GM12878 (cell line): Measurements from ENCODE around the gene FLACC1. TPM values are rescaled to one million over a fixed set of nuclear protein-coding genes. Genes with fewer than 3 reads are reported as not detected.

ENCODE experiments used
- ATAC-seq: fragments of 200-7000 bp; cut with Tn5 transposase; 3 replicates; pipeline ENCODE4 v1.9.1; 2020; ENCODE audit warnings: mild to moderate bottlenecking, moderate library complexity
- BruUV-seq: library from RNA; stranded (reverse); fragments of 400-500 nt; replicated peaks from 2 replicates; lab custom pipeline; 2021; lab: Mats Ljungman, UMichigan
- CTCF ChIA-PET: fragments of 300-600 bp; sonication (Branson Sonifier 250); formaldehyde crosslinking; extraction: SDS; loops from one replicate; lab custom pipeline; 2021; ENCODE audit warnings: inconsistent platforms; lab: Yijun Ruan, JAX
- POLR2A ChIA-PET: fragments of 350-600 bp; formaldehyde crosslinking; extraction: SDS; loops from one replicate; lab custom pipeline; 2021; ENCODE audit warnings: inconsistent platforms; lab: Charles Lee
- RAD21 ChIA-PET: fragments of 300-600 bp; sonication (Branson Sonifier 250); formaldehyde crosslinking; loops from one replicate; lab custom pipeline; 2023; ENCODE audit warnings: antibody characterized with exemption; ENCODE audit not compliant: unreplicated experiment; lab: Charles Lee
- SMC1A ChIA-PET: fragments of 300-600 bp; sonication (Branson Sonifier 250); formaldehyde crosslinking; loops from one replicate; lab custom pipeline; 2023; ENCODE audit not compliant: unreplicated experiment, uncharacterized antibody; lab: Charles Lee
- DNase-seq: peaks from one replicate; pipeline ENCODE4 v3.0.0-alpha.2; 2011; ENCODE audit warnings: low read depth, low spot score
- FAIRE-seq: peaks from 3 replicates; lab custom pipeline; 2011; peaks lifted over from hg19 to GRCh38; lab: Jason Lieb, UNC
- H2AFZ ChIP-seq: 2 replicates; pipeline ENCODE4 v1.6.0; 2011; ENCODE audit warnings: low read depth, low read length, control low read depth; ENCODE audit not compliant: control insufficient read depth
- H3K27ac ChIP-seq: 2 replicates; pipeline ENCODE4 v1.5.1; 2011; ENCODE audit warnings: control low read depth; ENCODE audit not compliant: control insufficient read depth, insufficient read depth
- H3K27me3 ChIP-seq, 2 experiments: replicated peaks in 1 of 2; 2 replicates each; pipeline versions ENCODE4 v1.6.0 to v1.6.1; 2011; ENCODE audit warnings: low read length in 1 of 2; ENCODE audit not compliant: control insufficient read depth in 2 of 2, insufficient read depth in 2 of 2
- H3K36me3 ChIP-seq, 2 experiments: 2 replicates each; pipeline ENCODE4 v1.5.1; 2011; ENCODE audit warnings: low read length in 1 of 2; ENCODE audit not compliant: control insufficient read depth in 2 of 2, insufficient read depth in 2 of 2
- H3K4me1 ChIP-seq: 2 replicates; pipeline ENCODE4 v1.6.1; 2011; ENCODE audit warnings: mild to moderate bottlenecking, low read length, moderate library complexity, mixed read lengths; ENCODE audit not compliant: control insufficient read depth, insufficient read depth
- H3K4me2 ChIP-seq: 2 replicates; pipeline ENCODE4 v1.6.0; 2011; ENCODE audit warnings: control low read depth; ENCODE audit not compliant: control insufficient read depth, insufficient read depth
- H3K4me3 ChIP-seq: fragments of 200-600 bp; sonication (generic); 2 replicates; pipeline ENCODE4 v1.5.1; 2016
- H3K79me2 ChIP-seq: 2 replicates; pipeline ENCODE4 v1.6.0; 2011; ENCODE audit warnings: low read length; ENCODE audit not compliant: control insufficient read depth, insufficient read depth
- H3K9ac ChIP-seq: 2 replicates; pipeline ENCODE4 v1.8.0; 2011; ENCODE audit warnings: low read length, control low read depth, mixed read lengths; ENCODE audit not compliant: control insufficient read depth, insufficient read depth
- H3K9me3 ChIP-seq: replicated peaks from 3 replicates; pipeline ENCODE4 v1.5.1; 2011; ENCODE audit warnings: mild to moderate bottlenecking, low read length; ENCODE audit not compliant: control insufficient read depth, insufficient read depth
- H4K20me1 ChIP-seq: 2 replicates; pipeline ENCODE4 v1.6.0; 2011; ENCODE audit not compliant: control insufficient read depth, insufficient read depth
- ATF2 ChIP-seq: IDR thresholded peaks from 2 replicates; pipeline ENCODE4 v1.6.1; 2012; ENCODE audit warnings: low read length, inconsistent platforms
- RFX5 ChIP-seq: IDR thresholded peaks from 2 replicates; pipeline ENCODE4 v1.6.1; 2011; ENCODE audit warnings: low read depth, low read length, improper control_type of control experiment
- SMARCA5 ChIP-seq: fragments of 450-650 bp; IDR thresholded peaks from 2 replicates; pipeline ENCODE4 v1.6.1; 2017; ENCODE audit warnings: mild to moderate bottlenecking
- TAF1 ChIP-seq: IDR thresholded peaks from 2 replicates; pipeline ENCODE4 v1.6.1; 2011; ENCODE audit warnings: mild to moderate bottlenecking, low read depth, low read length, borderline replicate concordance
- WGBS: methylation state at CpG from one replicate; pipeline ENCODE4 v1.1.6; 2016; ENCODE audit warnings: low lambda C conversion rate; ENCODE audit not compliant: insufficient replicate concordance, insufficient coverage; ENCODE audit errors: missing lambda C conversion rate; 5-methylcytosine and 5-hydroxymethylcytosine counted together
- in situ Hi-C: fragments of 300-500 bp; cut with MboI; formaldehyde crosslinking; loops from 9 replicates; pipeline ENCODE4 v1.14.3; 2018; ENCODE audit warnings: mixed read lengths
- intact Hi-C: fragments of 100-400 bp; cut with micrococcal nuclease; formaldehyde crosslinking; loops from one replicate; pipeline ENCODE4 v1.14.2; 2022; ENCODE audit not compliant: unreplicated experiment
- polyA plus RNA-seq, 11 experiments: library from polyadenylated mRNA; depleted of rRNA in 4 of 11; unstranded in 6 of 11; stranded (reverse) in 5 of 11; fragments of >200 nt; fragmentation: Nextera tagmentation in 4 of 11; fragmentation: Illumina TruSeq in 1 of 11; extraction: Ambion mirVana in 4 of 11; extraction: Trizol in 1 of 11; gene quantifications; 1 replicate in 1 of 11; 2 replicates in 10 of 11; pipeline versions ENCODE4 v1.2.1 to v1.2.3, GENCODE V29; 2011 to 2016; ENCODE audit warnings: inconsistent platforms in 2 of 11, missing spikeins in 2 of 11, low read depth in 1 of 11
- total RNA-seq, 4 experiments: library from RNA; depleted of rRNA in 3 of 4; stranded (reverse); fragments of >200 nt in 3 of 4; fragmentation: Illumina TruSeq in 1 of 4; extraction: Trizol in 1 of 4; gene quantifications; 2 replicates each; pipeline versions ENCODE4 v1.2.1 to v1.2.3, GENCODE V29; 2013 to 2021

Gene FLACC1
- total and polyA plus RNA-seq, 10 of the 15 experiments (the other 5 are each of a cell fraction or from before 2014, with no cell fraction given), result 0.08 to 0.54 (median 0.30) TPM; not detected in 2

GRCh38 chr2:201280191-201281040, 76.7 kb downstream of the FLACC1 start:
- TF ChIP-seq RFX5 (no peak), TAF1 (no peak)
- H4K20me1 ChIP-seq, result no peaks in the 10 kb centered on the region

GRCh38 chr2:201279079-201279478, 78.1 kb downstream of the FLACC1 start:
- ChIA-PET POLR2A (interaction anchor here (0.7 kb wide), 1 partner anchor 42 kb away, joined by 3 read pairs; no protein-coding TSS in a partner anchor), RAD21 (interaction anchor here (0.8 to 2.3 kb wide), 3 partner anchors 9 to 46 kb away, joined by 3 to 15 read pairs (median 8); no protein-coding TSS in a partner anchor), CTCF (interaction anchor here (0.6 to 5.6 kb wide), 11 partner anchors 8 to 96 kb away, joined by 3 to 24 read pairs (median 5); partner anchors contain the start of gene CASP10), SMC1A (interaction anchor here (0.7 to 2.4 kb wide), 12 partner anchors 9 to 96 kb away, joined by 3 to 14 read pairs (median 4); partner anchors contain the start of genes CASP10 and CASP8)
- H4K20me1 ChIP-seq, result no peaks in the 10 kb centered on the region
- in situ Hi-C loops, result no loop called here
- no peak for FAIRE-seq
- H3K9ac ChIP-seq, result no peak overlapping the region
- intact Hi-C loops, result loop anchor here (5.0 kb wide), 1 partner anchor 42 kb away; no protein-coding TSS in a partner anchor
- H3K27ac ChIP-seq, result no peak overlapping the region
- H3K27me3 ChIP-seq, result no peaks in the 10 kb centered on the region
- no peak overlapping the region for H3K4me2 ChIP-seq
- H2AFZ ChIP-seq, result no peak overlapping the region
- H3K4me1 ChIP-seq, result no peaks in the 10 kb centered on the region
- WGBS, result 0% methylated on average over 1 of the region's 1 CpG
- H3K4me3 ChIP-seq, result no peak overlapping the region
- TSS peak; percentile 48 for BruUV-seq
- no peak for DNase-seq
- no peak; the same call in none of the 3 replicates for ATAC-seq
- H3K36me3 ChIP-seq, result peaks cover 0 to 14% of the 10 kb centered on the region in 2 experiments
- H3K9me3 ChIP-seq, result no peaks in the 10 kb centered on the region
- no peaks in the 10 kb centered on the region for H3K79me2 ChIP-seq
- TF ChIP-seq SMARCA5 (0 out of 2 replicates have a peak, but pooled peaks have one; percentile 23), ATF2 (no peak)
- TF ChIP-seq, all 136 proteins: peak for 1

More at GRCh38 chr2:201280191-201281040, 76.7 kb downstream of the FLACC1 start:
- H2AFZ ChIP-seq, result no peak overlapping the region
- peaks cover 0 to 14% of the 10 kb centered on the region in 2 experiments; a peak in 3 of 4 replicates for H3K36me3 ChIP-seq
- ChIA-PET RAD21 (interaction anchor here (1.9 to 2.3 kb wide), 2 partner anchors 44 to 47 kb away, joined by 8 to 15 read pairs; no protein-coding TSS in a partner anchor), CTCF (interaction anchor here (0.9 to 5.6 kb wide), 5 partner anchors 16 to 83 kb away, joined by 4 to 24 read pairs (median 5); no protein-coding TSS in a partner anchor), SMC1A (interaction anchor here (0.9 to 2.4 kb wide), 8 partner anchors 9 to 46 kb away, joined by 3 to 14 read pairs (median 4); no protein-coding TSS in a partner anchor), POLR2A (no interaction called here)
- no peak overlapping the region for H3K27ac ChIP-seq
- ATAC-seq, result no peak
- H3K9me3 ChIP-seq, result no peaks in the 10 kb centered on the region
- no peak for FAIRE-seq
- H3K4me1 ChIP-seq, result no peaks in the 10 kb centered on the region
- no peak for DNase-seq
- 94% methylated on average over 3 of the region's 3 CpGs for WGBS
- H3K4me3 ChIP-seq, result no peak overlapping the region
- no peak overlapping the region for H3K4me2 ChIP-seq
- BruUV-seq, result TSS peak; percentile 30
- intact Hi-C loops (no loop called here), in situ Hi-C loops (no loop called here)
- no peaks in the 10 kb centered on the region for H3K27me3 ChIP-seq
- H3K79me2 ChIP-seq, result no peaks in the 10 kb centered on the region
- H3K9ac ChIP-seq, result no peak overlapping the region
